Cardiac muscle cell (in vitro differentiated cells and primary cell): ENCODE measurements around the gene PRAMEF13. TPM values are rescaled to one million over a fixed set of nuclear protein-coding genes. Genes with fewer than 3 reads are reported as not detected.
"Not testable (repeated sequence)": the region's sequence is repeated elsewhere in the genome, so short reads cannot be mapped to it uniquely, and the experiment has no call there.

ENCODE experiments used
- DNase-seq, 2 donors: peaks; one replicate each; pipeline versions ENCODE4 v3.0.0 to v3.0.0-alpha.2; 2010 to 2017; ENCODE audit warnings: low read depth in 1 of 2, low spot score in 1 of 2
- H3K27ac ChIP-seq: fragments of 200-600 bp; sonication (generic); 2 replicates; pipeline ENCODE4 v1.5.1; 2016
- H3K27me3 ChIP-seq: fragments of 200-600 bp; sonication (generic); 2 replicates; pipeline ENCODE4 v1.6.0; 2016; ENCODE audit warnings: control low read depth
- H3K36me3 ChIP-seq: fragments of 200-600 bp; sonication (generic); 2 replicates; pipeline ENCODE4 v1.5.1; 2016; ENCODE audit warnings: control low read depth
- H3K4me1 ChIP-seq: fragments of 200-600 bp; sonication (generic); 2 replicates; pipeline ENCODE4 v1.8.1; 2017; ENCODE audit warnings: low read depth, mild to moderate bottlenecking, mixed run types
- H3K4me3 ChIP-seq: fragments of 200-600 bp; sonication (generic); 2 replicates; pipeline ENCODE4 v1.5.1; 2016; ENCODE audit warnings: mild to moderate bottlenecking
- H3K9me3 ChIP-seq: fragments of 200-600 bp; sonication (generic); 2 replicates; pipeline ENCODE4 v1.5.1; 2017; ENCODE audit warnings: low read depth, mild to moderate bottlenecking, control low read depth
- CTCF ChIP-seq: IDR thresholded peaks from 2 replicates; pipeline ENCODE4 v1.5.1; 2012; ENCODE audit warnings: low read depth, mild to moderate bottlenecking, low read length
- polyA plus RNA-seq: library from polyadenylated mRNA; unstranded; fragments of >200 nt; fragmentation: Nextera tagmentation; extraction: Ambion mirVana; gene quantifications from 2 replicates; pipeline ENCODE4 v1.2.1, GENCODE V29; 2016
- total RNA-seq: library from RNA; depleted of rRNA; stranded (reverse); fragments of >200 nt; gene quantifications from 2 replicates; pipeline ENCODE4 v1.2.3, GENCODE V29; 2016

PRAMEF13 gene
- total and polyA plus RNA-seq, 2 experiments from 2014 or later: not detected

- Histone ChIP-seq H3K4me1 (no peaks in the 10 kb centered on the region), H3K36me3 (no peaks in the 10 kb centered on the region), H3K27me3 (no peaks in the 10 kb centered on the region), H3K4me3 (no peak overlapping the region), H3K9me3 (no peaks in the 10 kb centered on the region), H3K27ac (no peak overlapping the region)
- no peak for DNase-seq
- no peak for TF ChIP-seq CTCF
Measured at GRCh38 chr1:13228343-13228781, 27.2 kb upstream of the PRAMEF13 start.

GRCh38 chr1:13227271-13228055, 26.3 kb upstream of the PRAMEF13 start:
- not testable (repeated sequence) for H3K9me3 ChIP-seq, DNase-seq, H3K4me3 ChIP-seq, H3K36me3 ChIP-seq, H3K4me1 ChIP-seq, H3K27me3 ChIP-seq, H3K27ac ChIP-seq

- H3K4me3 ChIP-seq, H3K27ac ChIP-seq, H3K4me1 ChIP-seq, DNase-seq, H3K27me3 ChIP-seq, H3K9me3 ChIP-seq, H3K36me3 ChIP-seq: not testable (repeated sequence)
Measured at GRCh38 chr1:13225675-13226204, 24.5 kb upstream of the PRAMEF13 start, which contains the start of gene PRAMEF18. Gene PRAMEF18, minus strand, starts transcription at chr1:13226154. Its CDS starts 48 bp downstream, at chr1:13226106.

GRCh38 chr1:13224480-13225060, 23.4 kb upstream of the PRAMEF13 start:
- no peak for TF ChIP-seq CTCF
- no peak overlapping the region for H3K4me3 ChIP-seq
- DNase-seq: no peak

GRCh38 chr1:13222788-13223187, 21.6 kb upstream of the PRAMEF13 start:
- H3K4me3 ChIP-seq, H3K9me3 ChIP-seq, H3K4me1 ChIP-seq, DNase-seq, H3K36me3 ChIP-seq, H3K27me3 ChIP-seq, H3K27ac ChIP-seq: not testable (repeated sequence)

More at GRCh38 chr1:13224480-13225060, 23.4 kb upstream of the PRAMEF13 start:
- no peaks in the 10 kb centered on the region for H3K9me3 ChIP-seq
- no peak overlapping the region for H3K27ac ChIP-seq
- no peaks in the 10 kb centered on the region for H3K4me1 ChIP-seq
- no peaks in the 10 kb centered on the region for H3K27me3 ChIP-seq
- no peaks in the 10 kb centered on the region for H3K36me3 ChIP-seq

GRCh38 chr1:13219203-13219602, 18.0 kb upstream of the PRAMEF13 start:
- not testable (repeated sequence) for H3K9me3 ChIP-seq, H3K4me1 ChIP-seq, H3K36me3 ChIP-seq, DNase-seq, H3K4me3 ChIP-seq, H3K27me3 ChIP-seq, H3K27ac ChIP-seq

- DNase-seq: not testable (repeated sequence)
Measured at GRCh38 chr1:13216619-13217018, 15.4 kb upstream of the PRAMEF13 start.

GRCh38 chr1:13208712-13209111, 7.5 kb upstream of the PRAMEF13 start:
- H3K4me1 ChIP-seq, DNase-seq, H3K27ac ChIP-seq, H3K36me3 ChIP-seq, H3K9me3 ChIP-seq, H3K27me3 ChIP-seq, H3K4me3 ChIP-seq: not testable (repeated sequence)

More at GRCh38 chr1:13216619-13217018, 15.4 kb upstream of the PRAMEF13 start:
- not testable (repeated sequence) for H3K27me3 ChIP-seq, H3K36me3 ChIP-seq, H3K27ac ChIP-seq, H3K9me3 ChIP-seq, H3K4me3 ChIP-seq, H3K4me1 ChIP-seq

- H3K4me3 ChIP-seq, H3K27me3 ChIP-seq, DNase-seq, H3K27ac ChIP-seq, H3K36me3 ChIP-seq, H3K9me3 ChIP-seq, H3K4me1 ChIP-seq: not testable (repeated sequence)
Measured at GRCh38 chr1:13171548-13171947, 29.7 kb downstream of the PRAMEF13 start, which contains the start of gene PRAMEF9. Gene PRAMEF9, plus strand, starts transcription at chr1:13171848. Its CDS starts 3,433 bp downstream, at chr1:13175281.

- not testable (repeated sequence) for DNase-seq, H3K9me3 ChIP-seq
Measured at GRCh38 chr1:13165531-13165930, 35.7 kb downstream of the PRAMEF13 start, which contains the start of gene HNRNPCL4. Gene HNRNPCL4, minus strand, starts transcription at chr1:13165631. Its CDS starts 164 bp downstream, at chr1:13165467.

GRCh38 chr1:13155909-13156308, 45.3 kb downstream of the PRAMEF13 start, which contains the start of gene PRAMEF26:
Gene PRAMEF26, minus strand, starts transcription at chr1:13156009. Its CDS starts 2,914 bp downstream, at chr1:13153095.
- not testable (repeated sequence) for H3K9me3 ChIP-seq, H3K4me3 ChIP-seq, H3K36me3 ChIP-seq, H3K27me3 ChIP-seq, DNase-seq, H3K4me1 ChIP-seq, H3K27ac ChIP-seq

More at GRCh38 chr1:13165531-13165930, 35.7 kb downstream of the PRAMEF13 start, which contains the start of gene HNRNPCL4:
- not testable (repeated sequence) for H3K4me3 ChIP-seq, H3K27ac ChIP-seq, H3K36me3 ChIP-seq, H3K4me1 ChIP-seq, H3K27me3 ChIP-seq
